Suprapubic skin (tissue), 4 donors: ENCODE data around the gene ZBTB16. TPM values are rescaled to one million over a fixed set of nuclear protein-coding genes. Genes with fewer than 3 reads are reported as not detected.

Experiments
- DNase-seq, 2 donors: peaks; one replicate each; pipeline ENCODE4 v3.0.0-alpha.2; 2019; ENCODE audit warnings: low spot score in 2 of 2
- H3K27ac ChIP-seq: fragments of 200-600 bp; sonication (generic); one replicate; pipeline ENCODE4 v1.5.1; 2019
- H3K27me3 ChIP-seq: fragments of 200-600 bp; sonication (generic); one replicate; pipeline ENCODE4 v1.5.1; 2019
- H3K36me3 ChIP-seq: fragments of 200-600 bp; sonication (generic); one replicate; pipeline ENCODE4 v1.5.1; 2019
- H3K4me1 ChIP-seq: fragments of 200-600 bp; sonication (generic); one replicate; pipeline ENCODE4 v1.5.1; 2019
- H3K4me3 ChIP-seq: fragments of 200-600 bp; sonication (generic); one replicate; pipeline ENCODE4 v1.5.1; 2019; ENCODE audit warnings: mild to moderate bottlenecking
- H3K9me3 ChIP-seq: fragments of 200-600 bp; sonication (generic); one replicate; pipeline ENCODE4 v1.5.1; 2019
- EP300 ChIP-seq: sonication (generic); formaldehyde crosslinking; IDR thresholded peaks from one replicate; pipeline ENCODE4 v1.6.1; 2017; ENCODE audit warnings: antibody characterized with exemption
- POLR2A ChIP-seq, 2 donors: fragments of 450-650 bp; IDR thresholded peaks; one replicate each; pipeline ENCODE4 v1.6.1; 2017; ENCODE audit warnings: antibody characterized with exemption in 2 of 2, mild to moderate bottlenecking in 2 of 2, moderate library complexity in 2 of 2
- POLR2AphosphoS5 ChIP-seq, 3 donors: sonication (generic); formaldehyde crosslinking; IDR thresholded peaks; one replicate each; pipeline ENCODE4 v1.6.1; 2017; ENCODE audit warnings: antibody characterized with exemption in 3 of 3
- WGBS: methylation state at CpG from one replicate; pipeline ENCODE4 v1.1.5; 2018; 5-methylcytosine and 5-hydroxymethylcytosine counted together
- total RNA-seq, 4 donors: library from RNA; depleted of rRNA; stranded (reverse); fragments of >200 nt; gene quantifications; one replicate each; pipeline ENCODE4 v1.1.0, GENCODE V29; 2016
- TF ChIP-seq, protein P1 (sequence below), 2 donors: fragments of 200-600 bp in 1 of 2; fragments of 450-650 bp in 1 of 2; sonication (generic) in 1 of 2; IDR thresholded peaks; one replicate each; pipeline ENCODE4 v1.5.1; 2016 to 2019; ENCODE audit warnings: antibody characterized with exemption in 2 of 2, mild to moderate bottlenecking in 1 of 2, moderate library complexity in 1 of 2

The ZBTB16 gene
- total RNA-seq, 4 donors from 2014 or later = 142 to 474 (median 232) TPM

DNA sequence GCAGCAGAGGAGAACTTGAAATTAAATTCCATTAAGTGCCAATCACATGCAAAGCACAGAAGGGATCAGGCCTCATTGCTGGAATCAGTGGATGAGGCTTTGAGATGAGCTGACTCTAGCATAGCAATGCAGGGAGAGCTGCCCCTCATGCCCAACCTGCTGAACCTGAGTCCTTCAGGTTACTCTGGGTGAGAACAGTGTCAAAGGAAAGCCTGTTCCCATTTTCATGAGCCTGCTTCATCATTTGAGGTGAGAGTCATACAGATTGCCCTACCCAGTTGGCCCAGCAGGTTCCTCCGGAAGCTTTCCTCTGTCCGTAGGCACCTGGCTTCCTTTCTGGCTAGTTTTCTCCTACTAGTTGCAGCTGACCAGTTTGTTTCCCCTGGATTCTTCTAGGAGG is 25.9 kb upstream of the ZBTB16 start:
- Histone ChIP-seq H3K36me3 (no peaks in the 10 kb centered on the region), H3K9me3 (no peaks in the 10 kb centered on the region), H3K27ac (no peak overlapping the region), H3K4me1 (peaks cover 15% of the 10 kb centered on the region), H3K27me3 (peaks cover 5% of the 10 kb centered on the region), H3K4me3 (no peak overlapping the region)
- TF ChIP-seq, protein P1, sequence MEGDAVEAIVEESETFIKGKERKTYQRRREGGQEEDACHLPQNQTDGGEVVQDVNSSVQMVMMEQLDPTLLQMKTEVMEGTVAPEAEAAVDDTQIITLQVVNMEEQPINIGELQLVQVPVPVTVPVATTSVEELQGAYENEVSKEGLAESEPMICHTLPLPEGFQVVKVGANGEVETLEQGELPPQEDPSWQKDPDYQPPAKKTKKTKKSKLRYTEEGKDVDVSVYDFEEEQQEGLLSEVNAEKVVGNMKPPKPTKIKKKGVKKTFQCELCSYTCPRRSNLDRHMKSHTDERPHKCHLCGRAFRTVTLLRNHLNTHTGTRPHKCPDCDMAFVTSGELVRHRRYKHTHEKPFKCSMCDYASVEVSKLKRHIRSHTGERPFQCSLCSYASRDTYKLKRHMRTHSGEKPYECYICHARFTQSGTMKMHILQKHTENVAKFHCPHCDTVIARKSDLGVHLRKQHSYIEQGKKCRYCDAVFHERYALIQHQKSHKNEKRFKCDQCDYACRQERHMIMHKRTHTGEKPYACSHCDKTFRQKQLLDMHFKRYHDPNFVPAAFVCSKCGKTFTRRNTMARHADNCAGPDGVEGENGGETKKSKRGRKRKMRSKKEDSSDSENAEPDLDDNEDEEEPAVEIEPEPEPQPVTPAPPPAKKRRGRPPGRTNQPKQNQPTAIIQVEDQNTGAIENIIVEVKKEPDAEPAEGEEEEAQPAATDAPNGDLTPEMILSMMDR (IDR thresholded peaks at IDR 0.05) = no peak
- TF ChIP-seq POLR2A (IDR thresholded peaks at IDR 0.05) = no peak
- DNase-seq = no peak
- 96% methylated on average over 2 of the region's 2 CpGs for WGBS

- H3K4me3 ChIP-seq = no peak overlapping the region
- H3K4me1 ChIP-seq = peaks cover 15% of the 10 kb centered on the region
- H3K36me3 ChIP-seq = no peaks in the 10 kb centered on the region
- H3K27ac ChIP-seq = no peak overlapping the region
- WGBS = 87% methylated on average over 11 of the region's 11 CpGs
- H3K27me3 ChIP-seq = no peaks in the 10 kb centered on the region
- DNase-seq = no peak
- TF ChIP-seq POLR2AphosphoS5 (IDR thresholded peaks at IDR 0.05) = no peak
- TF ChIP-seq EP300 = no peak
- no peak for TF ChIP-seq POLR2A (IDR thresholded peaks at IDR 0.05)
- TF ChIP-seq, protein P1 (IDR thresholded peaks at IDR 0.05) = no peak
- H3K9me3 ChIP-seq = no peaks in the 10 kb centered on the region
Observed at GRCh38 chr11:114034956-114035355, 24.6 kb upstream of the ZBTB16 start.

- H3K4me3 ChIP-seq = peak overlapping the region; percentile 40
- TF ChIP-seq POLR2A (IDR thresholded peaks at IDR 0.05) = no peak
- TF ChIP-seq, protein P1 (IDR thresholded peaks at IDR 0.05) = peak; percentile 65 to 89
- TF ChIP-seq POLR2AphosphoS5 (IDR thresholded peaks at IDR 0.05) = peak in 1 of 3 donors; percentile 55
- peak; percentile 90 to 93 for DNase-seq
- peak overlapping the region; percentile 55 for H3K27ac ChIP-seq
- no peaks in the 10 kb centered on the region for H3K9me3 ChIP-seq
- no peaks in the 10 kb centered on the region for H3K36me3 ChIP-seq
- WGBS = 10% methylated on average over 24 of the region's 37 CpGs
- H3K4me1 ChIP-seq = peaks cover 15% of the 10 kb centered on the region
- H3K27me3 ChIP-seq = no peaks in the 10 kb centered on the region
Observed at GRCh38 chr11:114036147-114036811, 23.2 kb upstream of the ZBTB16 start.

- peak overlapping the region; percentile 40 for H3K4me3 ChIP-seq
Observed at GRCh38 chr11:114036958-114037357, 22.6 kb upstream of the ZBTB16 start.

GRCh38 chr11:114039551-114039950 is 20.0 kb upstream of the ZBTB16 start:
- Histone ChIP-seq H3K36me3 (no peaks in the 10 kb centered on the region), H3K27ac (no peak overlapping the region), H3K4me1 (peaks cover 15% of the 10 kb centered on the region), H3K9me3 (no peaks in the 10 kb centered on the region), H3K27me3 (no peaks in the 10 kb centered on the region), H3K4me3 (no peak overlapping the region)
- TF ChIP-seq POLR2A (IDR thresholded peaks at IDR 0.05) (no peak), POLR2AphosphoS5 (IDR thresholded peaks at IDR 0.05) (no peak), EP300 (no peak)
- TF ChIP-seq, protein P1 (IDR thresholded peaks at IDR 0.05) = no peak
- WGBS = 81% methylated on average over 3 of the region's 3 CpGs
- no peak for DNase-seq

More at GRCh38 chr11:114036958-114037357, 22.6 kb upstream of the ZBTB16 start:
- H3K27ac ChIP-seq = no peak overlapping the region
- H3K4me1 ChIP-seq = peaks cover 15% of the 10 kb centered on the region
- WGBS = 98% methylated on average over 3 of the region's 3 CpGs
- TF ChIP-seq POLR2A (IDR thresholded peaks at IDR 0.05) (no peak), POLR2AphosphoS5 (IDR thresholded peaks at IDR 0.05) (no peak), EP300 (no peak)
- TF ChIP-seq, protein P1 (IDR thresholded peaks at IDR 0.05) = no peak
- no peaks in the 10 kb centered on the region for H3K9me3 ChIP-seq
- no peaks in the 10 kb centered on the region for H3K27me3 ChIP-seq
- DNase-seq = no peak
- no peaks in the 10 kb centered on the region for H3K36me3 ChIP-seq
